MM.1S (cell line): ENCODE results near the gene GLB1L2.
"Not testable (repeated sequence)": the region's sequence is repeated elsewhere in the genome, so short reads cannot be mapped to it uniquely, and the experiment has no call there.

Experiments used
- DNase-seq: peaks from one replicate; pipeline ENCODE4 v3.0.0-alpha.2; 2015
- H2AFZ ChIP-seq: fragments of 300-600 bp; sonication (generic); 2 replicates; pipeline ENCODE4 v1.6.0; 2016; ENCODE audit warnings: antibody characterized with exemption, low read length
- H3F3A ChIP-seq: fragments of 300-600 bp; sonication (generic); 2 replicates; pipeline ENCODE4 v1.6.1; 2016; ENCODE audit warnings: mild to moderate bottlenecking, antibody characterized with exemption, low read length, moderate library complexity, mixed read lengths; ENCODE audit not compliant: insufficient read depth
- H3K27ac ChIP-seq: fragments of 300-600 bp; sonication (generic); 2 replicates; pipeline ENCODE4 v1.5.1; 2016; ENCODE audit warnings: mild to moderate bottlenecking, low read length
- H3K27me3 ChIP-seq: fragments of 300-600 bp; sonication (generic); replicated peaks from 2 replicates; pipeline ENCODE4 v1.6.0; 2016; ENCODE audit warnings: low read length; ENCODE audit not compliant: insufficient read depth
- H3K36me3 ChIP-seq: fragments of 300-600 bp; sonication (generic); replicated peaks from 2 replicates; pipeline ENCODE4 v1.6.1; 2016; ENCODE audit warnings: mild to moderate bottlenecking, low read length, mixed read lengths; ENCODE audit not compliant: insufficient read depth
- H3K4me1 ChIP-seq: fragments of 300-600 bp; sonication (generic); 2 replicates; pipeline ENCODE4 v1.6.1; 2016; ENCODE audit warnings: low read length, mixed read lengths
- H3K4me2 ChIP-seq: fragments of 300-600 bp; sonication (generic); 2 replicates; pipeline ENCODE4 v1.6.0; 2016; ENCODE audit warnings: low read depth, low read length
- H3K4me3 ChIP-seq: fragments of 300-600 bp; sonication (generic); 2 replicates; pipeline ENCODE4 v1.5.1; 2016; ENCODE audit warnings: low read length, mixed read lengths
- H3K79me2 ChIP-seq: fragments of 300-600 bp; sonication (generic); 2 replicates; pipeline ENCODE4 v1.6.1; 2016; ENCODE audit warnings: mixed run types, low read length, mixed read lengths
- H3K9ac ChIP-seq: fragments of 300-600 bp; sonication (generic); 2 replicates; pipeline ENCODE4 v1.6.1; 2016; ENCODE audit warnings: low read length, mixed read lengths
- H3K9me2 ChIP-seq: fragments of 300-600 bp; sonication (generic); replicated peaks from 2 replicates; pipeline ENCODE4 v1.6.1; 2016; ENCODE audit warnings: mild to moderate bottlenecking, low read length, mixed read lengths; ENCODE audit not compliant: insufficient read depth
- H3K9me3 ChIP-seq: fragments of 300-600 bp; sonication (generic); replicated peaks from 2 replicates; pipeline ENCODE4 v1.6.1; 2016; ENCODE audit warnings: mild to moderate bottlenecking, low read length, mixed read lengths; ENCODE audit not compliant: insufficient read depth
- H4K20me1 ChIP-seq: fragments of 300-600 bp; sonication (generic); 2 replicates; pipeline ENCODE4 v1.6.1; 2016; ENCODE audit warnings: mild to moderate bottlenecking, low read length, moderate library complexity, mixed read lengths; ENCODE audit not compliant: insufficient read depth
- EZH2 ChIP-seq: fragments of 300-600 bp; sonication (generic); optimal IDR thresholded peaks from 2 replicates; pipeline ENCODE3; 2017; ENCODE audit warnings: low read depth, mild to moderate bottlenecking, antibody characterized with exemption, low read length, mixed read lengths
- EZH2phosphoT487 ChIP-seq: fragments of 300-600 bp; sonication (generic); IDR thresholded peaks from 2 replicates; pipeline ENCODE4 v1.6.1; 2018; ENCODE audit warnings: antibody characterized with exemption, low read length
- TF ChIP-seq, protein P1 (sequence below): fragments of 300-600 bp; sonication (generic); IDR thresholded peaks from 2 replicates; pipeline ENCODE4 v1.5.1; 2016; ENCODE audit warnings: antibody characterized with exemption, low read length, mixed read lengths

GLB1L2 gene

GRCh38 chr11:134331354-134332188, at the start of gene GLB1L2:
TSS of gene GLB1L2 (plus strand) at chr11:134331988. CDS start at chr11:134332062, 74 bp downstream.
- no peaks in the 10 kb centered on the region for H3K4me1 ChIP-seq

DNA sequence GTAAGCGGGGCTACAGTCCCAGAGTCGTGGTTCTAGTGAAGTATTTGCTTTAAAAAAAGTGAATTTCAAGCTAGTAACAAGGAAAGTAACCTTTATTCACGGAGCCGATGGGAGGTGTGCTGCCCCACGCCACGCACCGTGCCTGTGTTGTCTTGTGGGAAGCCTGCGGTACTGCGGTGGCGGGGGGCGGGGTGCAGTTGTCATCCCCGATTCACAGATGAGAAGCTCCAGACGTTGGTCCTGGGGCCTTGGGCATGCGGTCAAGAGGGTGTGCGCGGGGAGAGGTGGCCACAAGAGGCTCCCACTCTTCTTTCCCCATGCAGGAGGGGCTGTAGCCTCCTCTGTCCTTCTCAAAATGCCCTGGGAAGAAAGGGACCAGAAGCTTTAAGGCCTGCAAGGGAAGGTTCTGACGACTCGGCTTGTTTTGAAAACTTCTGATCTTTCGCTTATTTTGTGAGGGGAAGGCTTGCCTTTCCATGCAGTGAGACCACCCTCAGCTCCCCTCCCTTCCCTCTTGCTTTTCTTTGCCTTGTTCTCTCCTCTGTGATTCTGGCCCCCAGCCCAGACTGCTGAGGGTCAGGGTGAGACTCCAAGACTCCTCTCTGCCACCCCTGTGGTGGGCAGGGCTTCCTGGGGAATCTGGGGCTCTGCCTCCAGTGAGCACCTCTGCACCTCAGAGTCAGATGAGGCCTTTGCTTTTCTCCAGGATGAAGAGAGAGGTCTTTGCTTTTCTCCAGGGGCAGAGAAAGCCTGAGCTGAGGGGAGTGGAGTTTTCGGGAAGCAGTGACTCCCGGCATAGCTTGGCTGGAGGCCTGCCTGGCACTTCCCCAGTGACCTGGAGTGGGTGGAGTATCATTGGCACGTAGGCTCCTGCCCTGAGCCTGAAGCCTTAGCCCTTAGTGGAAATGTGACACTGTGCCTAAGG, 49.4 kb upstream of the GLB1L2 start:
- Histone ChIP-seq H3K9me3 (no peaks in the 10 kb centered on the region), H2AFZ (no peak overlapping the region), H3F3A (no peaks in the 10 kb centered on the region), H3K36me3 (no peaks in the 10 kb centered on the region), H3K4me2 (no peak overlapping the region), H4K20me1 (no peaks in the 10 kb centered on the region), H3K4me1 (no peaks in the 10 kb centered on the region), H3K9ac (no peak overlapping the region), H3K27ac (no peak overlapping the region), H3K9me2 (no peaks in the 10 kb centered on the region), H3K4me3 (no peak overlapping the region), H3K27me3 (no peaks in the 10 kb centered on the region), H3K79me2 (no peaks in the 10 kb centered on the region)
- TF ChIP-seq EZH2 (no peak), EZH2phosphoT487 (no peak)
- TF ChIP-seq, protein P1, sequence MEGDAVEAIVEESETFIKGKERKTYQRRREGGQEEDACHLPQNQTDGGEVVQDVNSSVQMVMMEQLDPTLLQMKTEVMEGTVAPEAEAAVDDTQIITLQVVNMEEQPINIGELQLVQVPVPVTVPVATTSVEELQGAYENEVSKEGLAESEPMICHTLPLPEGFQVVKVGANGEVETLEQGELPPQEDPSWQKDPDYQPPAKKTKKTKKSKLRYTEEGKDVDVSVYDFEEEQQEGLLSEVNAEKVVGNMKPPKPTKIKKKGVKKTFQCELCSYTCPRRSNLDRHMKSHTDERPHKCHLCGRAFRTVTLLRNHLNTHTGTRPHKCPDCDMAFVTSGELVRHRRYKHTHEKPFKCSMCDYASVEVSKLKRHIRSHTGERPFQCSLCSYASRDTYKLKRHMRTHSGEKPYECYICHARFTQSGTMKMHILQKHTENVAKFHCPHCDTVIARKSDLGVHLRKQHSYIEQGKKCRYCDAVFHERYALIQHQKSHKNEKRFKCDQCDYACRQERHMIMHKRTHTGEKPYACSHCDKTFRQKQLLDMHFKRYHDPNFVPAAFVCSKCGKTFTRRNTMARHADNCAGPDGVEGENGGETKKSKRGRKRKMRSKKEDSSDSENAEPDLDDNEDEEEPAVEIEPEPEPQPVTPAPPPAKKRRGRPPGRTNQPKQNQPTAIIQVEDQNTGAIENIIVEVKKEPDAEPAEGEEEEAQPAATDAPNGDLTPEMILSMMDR = no peak
- no peak for DNase-seq

More at GRCh38 chr11:134331354-134332188, at the start of gene GLB1L2:
- H2AFZ ChIP-seq = no peak within 1 kb of the TSS
- no peaks in the 10 kb centered on the region for H3K9me3 ChIP-seq
- H3K4me3 ChIP-seq = no peak within 1 kb of the TSS
- H3K9me2 ChIP-seq = no peaks in the 10 kb centered on the region
- no peak within 1 kb of the TSS for H3K27ac ChIP-seq
- TF ChIP-seq, protein P1 = no peak
- TF ChIP-seq EZH2 (no peak), EZH2phosphoT487 (no peak)
- no peaks in the 10 kb centered on the region for H3K79me2 ChIP-seq
- no peak for DNase-seq
- H4K20me1 ChIP-seq = no peaks in the 10 kb centered on the region
- H3K36me3 ChIP-seq = no peaks in the 10 kb centered on the region
- H3K27me3 ChIP-seq = no peaks in the 10 kb centered on the region
- no peaks in the 10 kb centered on the region for H3F3A ChIP-seq
- H3K4me2 ChIP-seq = no peak within 1 kb of the TSS
- no peak within 1 kb of the TSS for H3K9ac ChIP-seq

GRCh38 chr11:134283461-134284230, 48.1 kb upstream of the GLB1L2 start:
- Histone ChIP-seq H2AFZ (no peak overlapping the region), H3K9me3 (no peaks in the 10 kb centered on the region), H3F3A (no peaks in the 10 kb centered on the region), H3K9ac (no peak overlapping the region), H3K27ac (no peak overlapping the region), H3K4me2 (no peak overlapping the region), H3K36me3 (no peaks in the 10 kb centered on the region), H3K9me2 (no peaks in the 10 kb centered on the region), H4K20me1 (no peaks in the 10 kb centered on the region), H3K27me3 (no peaks in the 10 kb centered on the region), H3K79me2 (no peaks in the 10 kb centered on the region), H3K4me1 (no peaks in the 10 kb centered on the region), H3K4me3 (no peak overlapping the region)
- no peak for DNase-seq
- no peak for TF ChIP-seq EZH2
- no peak for TF ChIP-seq EZH2phosphoT487
- TF ChIP-seq, protein P1 = no peak

DNA sequence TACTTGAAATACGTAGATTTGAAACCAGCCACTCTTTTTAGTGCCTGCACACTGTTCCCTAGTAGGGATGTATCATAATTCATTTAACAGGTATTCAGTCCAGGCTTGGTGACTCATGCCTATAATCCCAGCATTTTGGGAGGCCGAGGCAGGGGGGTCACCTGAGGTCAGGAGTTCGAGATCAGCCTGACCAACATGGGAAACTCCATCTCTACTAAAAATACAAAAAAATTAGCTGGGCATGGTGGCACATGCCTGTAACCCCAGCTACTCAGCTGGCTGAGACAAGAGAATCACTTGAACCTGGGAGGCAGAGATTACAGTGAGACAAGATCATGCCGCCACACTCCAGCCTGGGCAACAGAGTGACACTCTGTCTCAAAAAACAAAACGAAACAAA, 47.4 kb upstream of the GLB1L2 start:
- not testable (repeated sequence) for H3K4me2 ChIP-seq, H3K79me2 ChIP-seq, H3K36me3 ChIP-seq, H3K9me2 ChIP-seq, H3K4me1 ChIP-seq, H3F3A ChIP-seq, H4K20me1 ChIP-seq, H2AFZ ChIP-seq, H3K4me3 ChIP-seq, H3K9me3 ChIP-seq, H3K27me3 ChIP-seq, DNase-seq, H3K27ac ChIP-seq, H3K9ac ChIP-seq
